ENCODE data around the gene BSPH1. TPM values are rescaled to one million over a fixed set of nuclear protein-coding genes. Genes with fewer than 3 reads are reported as not detected.
"Not testable (repeated sequence)": the region's sequence is repeated elsewhere in the genome, so short reads cannot be mapped to it uniquely, and the experiment has no call there.

Gene BSPH1
- total and polyA plus RNA-seq, 10 donors = not detected

DNA sequence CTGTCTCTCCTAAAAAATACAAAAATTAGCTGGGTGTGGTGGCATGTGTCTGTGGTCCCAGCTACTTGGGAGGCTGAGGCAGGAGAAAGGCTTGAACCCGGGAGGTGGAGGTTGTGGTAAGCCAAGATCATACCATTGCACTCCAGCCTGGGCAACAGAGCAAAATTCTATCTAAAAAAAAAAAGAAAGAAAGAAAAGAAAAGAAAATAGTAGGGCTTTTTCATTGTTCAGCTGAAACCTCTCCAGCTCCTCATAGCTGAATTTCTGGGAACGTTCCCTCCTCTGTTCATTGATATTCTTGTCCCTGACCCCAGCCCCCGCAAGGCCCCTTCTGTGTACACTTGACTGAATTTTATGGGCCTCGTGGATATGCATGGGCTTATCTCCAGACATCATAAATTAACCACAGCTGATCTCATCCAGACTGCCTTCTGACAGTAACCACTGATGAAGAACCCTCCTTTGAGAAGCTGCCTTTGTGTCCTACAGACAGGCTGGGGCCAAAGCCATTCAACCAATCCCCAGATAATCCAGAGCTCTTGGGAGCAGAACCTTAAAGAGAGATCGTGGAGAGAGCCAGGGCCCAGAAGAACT is 2.3 kb upstream of the BSPH1 start, which contains the start of gene ELSPBP1:
TSS of gene ELSPBP1 (plus strand) at position 424 of the 594 bp plus-strand sequence. CDS start 14,036 bp downstream, outside the sequence.
- intact Hi-C loops (cut with DNase I; ENCODE audit: low total_unique reads) = no loop called here
- 49 to 68% (median 65%) methylated on average over 5 of the region's 5 CpGs for WGBS, 5 donors
- Histone ChIP-seq H3K36me3 (no peaks in the 10 kb centered on the region), H3K4me1 (no peaks in the 10 kb centered on the region), H3K4me3 (no peak within 1 kb of the TSS), H3K27ac (no peak within 1 kb of the TSS), H3K27me3 (replicated peaks in 1 of 7) (peaks cover 0 to 47% (median 0%) of the 10 kb centered on the region in 7 donors), H3K9me3 (no peaks in the 10 kb centered on the region)
- TF ChIP-seq POLR2AphosphoS5 (IDR thresholded peaks at IDR 0.05) = no peak
- DNase-seq = no peak

DNA sequence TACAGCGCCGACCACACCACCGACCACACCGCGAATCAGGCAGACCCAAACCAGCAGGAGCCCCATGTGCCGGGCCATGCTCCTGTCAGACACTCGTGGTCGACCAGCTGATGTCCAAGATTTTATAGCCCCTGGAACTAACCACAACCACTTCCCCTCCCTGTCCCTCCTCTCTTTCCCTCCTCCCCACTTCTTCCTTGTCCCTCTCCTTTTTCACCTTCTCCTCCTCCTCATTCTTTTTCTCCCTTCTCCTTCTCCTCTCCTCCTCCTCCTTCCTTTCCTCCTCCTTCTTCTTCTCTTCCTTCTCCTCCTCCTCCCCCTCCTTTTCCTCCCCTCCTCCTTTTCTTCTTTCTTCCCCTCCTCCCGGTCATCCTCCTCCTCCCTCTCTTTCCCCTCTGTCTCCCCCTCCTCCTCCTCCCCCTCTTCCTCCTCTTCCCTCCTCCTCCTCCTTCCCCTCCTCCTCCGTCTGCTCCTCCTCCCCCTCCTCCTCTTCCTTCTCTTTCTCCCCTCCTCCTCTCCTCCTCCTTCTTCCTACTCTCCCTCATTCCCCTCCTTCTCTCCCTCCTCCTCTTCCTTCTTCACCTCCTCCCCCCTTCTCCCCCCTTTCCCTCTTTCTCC is 670 bp downstream of the BSPH1 start:
- Histone ChIP-seq H3K36me3 (no peaks in the 10 kb centered on the region), H3K4me3 (no peak overlapping the region), H3K27ac (no peak overlapping the region), H3K27me3 (replicated peaks in 1 of 7) (peaks cover 0 to 68% (median 0%) of the 10 kb centered on the region in 7 donors), H3K4me1 (no peaks in the 10 kb centered on the region), H3K9me3 (no peaks in the 10 kb centered on the region)
- WGBS, 5 donors = 36 to 46% (median 40%) methylated on average over 10 of the region's 10 CpGs
- DNase-seq = no peak
- TF ChIP-seq, protein P1, sequence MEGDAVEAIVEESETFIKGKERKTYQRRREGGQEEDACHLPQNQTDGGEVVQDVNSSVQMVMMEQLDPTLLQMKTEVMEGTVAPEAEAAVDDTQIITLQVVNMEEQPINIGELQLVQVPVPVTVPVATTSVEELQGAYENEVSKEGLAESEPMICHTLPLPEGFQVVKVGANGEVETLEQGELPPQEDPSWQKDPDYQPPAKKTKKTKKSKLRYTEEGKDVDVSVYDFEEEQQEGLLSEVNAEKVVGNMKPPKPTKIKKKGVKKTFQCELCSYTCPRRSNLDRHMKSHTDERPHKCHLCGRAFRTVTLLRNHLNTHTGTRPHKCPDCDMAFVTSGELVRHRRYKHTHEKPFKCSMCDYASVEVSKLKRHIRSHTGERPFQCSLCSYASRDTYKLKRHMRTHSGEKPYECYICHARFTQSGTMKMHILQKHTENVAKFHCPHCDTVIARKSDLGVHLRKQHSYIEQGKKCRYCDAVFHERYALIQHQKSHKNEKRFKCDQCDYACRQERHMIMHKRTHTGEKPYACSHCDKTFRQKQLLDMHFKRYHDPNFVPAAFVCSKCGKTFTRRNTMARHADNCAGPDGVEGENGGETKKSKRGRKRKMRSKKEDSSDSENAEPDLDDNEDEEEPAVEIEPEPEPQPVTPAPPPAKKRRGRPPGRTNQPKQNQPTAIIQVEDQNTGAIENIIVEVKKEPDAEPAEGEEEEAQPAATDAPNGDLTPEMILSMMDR (IDR thresholded peaks at IDR 0.05 in 8 of 11, conservative IDR thresholded peaks at IDR 0.05 in 3 of 11) = no peak
- TF ChIP-seq POLR2AphosphoS5 (IDR thresholded peaks at IDR 0.05) (no peak), POLR2A (IDR thresholded peaks at IDR 0.05) (no peak)
- intact Hi-C loops (cut with DNase I; ENCODE audit: low total_unique reads) = no loop called here

- Histone ChIP-seq H3K4me1 (no peaks in the 10 kb centered on the region), H3K27me3 (replicated peaks in 1 of 7) (peaks cover 0 to 60% (median 8%) of the 10 kb centered on the region in 7 donors), H3K36me3 (no peaks in the 10 kb centered on the region), H3K27ac (no peak overlapping the region), H3K4me3 (no peak overlapping the region), H3K9me3 (peaks cover 0 to 7% (median 0%) of the 10 kb centered on the region in 8 donors)
- TF ChIP-seq, protein P1 (IDR thresholded peaks at IDR 0.05 in 8 of 11, conservative IDR thresholded peaks at IDR 0.05 in 3 of 11) = no peak
- TF ChIP-seq POLR2AphosphoS5 (IDR thresholded peaks at IDR 0.05) = no peak
- no peak for TF ChIP-seq POLR2A (IDR thresholded peaks at IDR 0.05)
- WGBS, 5 donors = 77 to 92% (median 85%) methylated on average over 6 of the region's 6 CpGs
- intact Hi-C loops (cut with DNase I; ENCODE audit: low total_unique reads) = no loop called here
- DNase-seq = no peak
Measured at GRCh38 chr19:47973529-47973928, 18.4 kb downstream of the BSPH1 start.

DNA sequence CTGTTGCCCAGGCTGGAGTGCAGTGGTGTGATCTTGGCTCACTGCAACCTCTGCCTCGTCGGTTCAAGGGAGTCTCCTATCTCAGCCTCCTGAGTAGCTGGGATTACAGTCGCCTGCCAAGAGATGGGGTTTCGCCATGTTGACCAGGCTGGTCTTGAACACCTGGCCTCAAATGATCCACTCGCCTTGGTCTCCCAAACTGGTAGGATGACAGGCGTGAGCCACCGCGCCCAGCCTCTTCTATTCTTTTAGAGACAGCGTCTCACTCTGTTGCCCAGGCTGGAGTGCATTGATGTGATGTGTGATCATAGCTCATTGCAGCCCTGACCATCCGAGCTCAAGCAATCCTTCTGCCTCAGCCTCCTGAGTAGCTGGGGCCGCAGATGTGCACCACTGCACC is 36.0 kb downstream of the BSPH1 start:
- H3K36me3 ChIP-seq; H3K27ac ChIP-seq; DNase-seq; H3K4me1 ChIP-seq; H3K4me3 ChIP-seq; H3K9me3 ChIP-seq; intact Hi-C loops (cut with DNase I; ENCODE audit: low total_unique reads); H3K27me3 ChIP-seq (replicated peaks in 1 of 7): not testable (repeated sequence)
- WGBS, 5 donors = 88 to 96% (median 92%) methylated on average over 6 to 8 of the region's 11 CpGs

- WGBS, 5 donors = 58% methylated on average over 15 of the region's 21 CpGs; no CpG with 5 or more reads in 4 of the 5 donors
- H3K9me3 ChIP-seq; H3K36me3 ChIP-seq; H3K4me3 ChIP-seq; H3K4me1 ChIP-seq; intact Hi-C loops (cut with DNase I; ENCODE audit: low total_unique reads); DNase-seq; H3K27ac ChIP-seq: not testable (repeated sequence)
- TF ChIP-seq, protein P1 (IDR thresholded peaks at IDR 0.05 in 8 of 11, conservative IDR thresholded peaks at IDR 0.05 in 3 of 11) = peak in 1 of 11 experiments; percentile 26
- peaks cover 0 to 11% (median 0%) of the 10 kb centered on the region in 7 donors for H3K27me3 ChIP-seq (replicated peaks in 1 of 7)
Measured at GRCh38 chr19:47952132-47952531, 39.8 kb downstream of the BSPH1 start.

DNA sequence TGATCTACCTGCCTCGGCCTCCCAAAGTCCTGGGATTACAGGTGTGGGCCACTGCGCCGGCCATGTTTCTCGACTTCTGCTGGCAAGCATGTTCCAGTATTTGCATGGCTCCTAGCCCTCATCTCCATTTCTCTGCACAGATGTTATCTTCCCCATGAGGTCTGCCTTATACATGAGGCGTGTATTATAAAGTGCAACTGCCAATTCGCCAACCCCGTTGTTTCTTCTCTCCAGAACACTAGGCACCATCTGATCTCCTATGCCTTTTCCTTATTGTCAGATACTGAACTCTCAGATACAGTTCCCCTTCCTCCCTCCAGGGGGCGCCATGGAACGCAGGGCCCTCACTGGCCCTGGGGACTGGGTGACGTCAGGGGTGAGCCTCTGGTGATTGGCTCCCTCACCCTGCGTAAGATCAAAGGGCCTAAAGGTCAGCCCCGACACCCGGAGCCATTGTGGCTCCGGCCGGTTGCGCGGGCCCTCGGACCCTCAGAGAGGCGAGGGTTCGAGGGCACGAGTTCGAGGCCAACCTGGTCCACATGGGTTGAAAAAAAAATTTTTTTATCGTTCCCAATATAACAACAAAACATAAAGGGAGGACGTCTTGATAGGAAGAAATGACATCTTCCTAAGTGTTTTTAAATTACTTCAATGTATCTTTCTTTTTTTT is 42.0 kb downstream of the BSPH1 start:
- 77 to 91% (median 90%) methylated on average over 18 to 23 of the region's 24 CpGs for WGBS, 5 donors
- H3K4me1 ChIP-seq; intact Hi-C loops (cut with DNase I; ENCODE audit: low total_unique reads); H3K4me3 ChIP-seq; H3K36me3 ChIP-seq; H3K27ac ChIP-seq; H3K9me3 ChIP-seq: not testable (repeated sequence)
- H3K27me3 ChIP-seq (replicated peaks in 1 of 7) = peaks cover 0 to 11% (median 0%) of the 10 kb centered on the region in 7 donors
- DNase-seq = peak; percentile 84

GRCh38 chr19:47928581-47928980 is 63.4 kb downstream of the BSPH1 start:
- H3K27ac ChIP-seq; intact Hi-C loops (cut with DNase I; ENCODE audit: low total_unique reads); H3K27me3 ChIP-seq (replicated peaks in 1 of 7); H3K4me1 ChIP-seq; DNase-seq; H3K36me3 ChIP-seq; H3K9me3 ChIP-seq; H3K4me3 ChIP-seq: not testable (repeated sequence)
- WGBS, 5 donors = 75% methylated on average over 13 of the region's 20 CpGs; no CpG with 5 or more reads in 4 of the 5 donors

Data from spleen (tissue), 11 donors.